Ovary (tissue), 3 donors: ENCODE measurements around the gene CMIP.

Experiments
- POLR2A ChIP-seq: fragments of 450-650 bp; IDR thresholded peaks from one replicate; pipeline ENCODE4 v1.6.1; 2017; ENCODE audit warnings: antibody characterized with exemption, mild to moderate bottlenecking, moderate library complexity
- TF ChIP-seq, protein P1 (sequence below), 3 donors: fragments of 450-650 bp in 2 of 3; fragments of 200-600 bp in 1 of 3; IDR thresholded peaks; one replicate each; pipeline versions ENCODE4 v1.5.1 to v1.8.0; 2016 to 2022; ENCODE audit warnings: antibody characterized with exemption in 3 of 3, mild to moderate bottlenecking in 1 of 3
- donor health status: DM: no; HTN: no; CAD: no.

DNA sequence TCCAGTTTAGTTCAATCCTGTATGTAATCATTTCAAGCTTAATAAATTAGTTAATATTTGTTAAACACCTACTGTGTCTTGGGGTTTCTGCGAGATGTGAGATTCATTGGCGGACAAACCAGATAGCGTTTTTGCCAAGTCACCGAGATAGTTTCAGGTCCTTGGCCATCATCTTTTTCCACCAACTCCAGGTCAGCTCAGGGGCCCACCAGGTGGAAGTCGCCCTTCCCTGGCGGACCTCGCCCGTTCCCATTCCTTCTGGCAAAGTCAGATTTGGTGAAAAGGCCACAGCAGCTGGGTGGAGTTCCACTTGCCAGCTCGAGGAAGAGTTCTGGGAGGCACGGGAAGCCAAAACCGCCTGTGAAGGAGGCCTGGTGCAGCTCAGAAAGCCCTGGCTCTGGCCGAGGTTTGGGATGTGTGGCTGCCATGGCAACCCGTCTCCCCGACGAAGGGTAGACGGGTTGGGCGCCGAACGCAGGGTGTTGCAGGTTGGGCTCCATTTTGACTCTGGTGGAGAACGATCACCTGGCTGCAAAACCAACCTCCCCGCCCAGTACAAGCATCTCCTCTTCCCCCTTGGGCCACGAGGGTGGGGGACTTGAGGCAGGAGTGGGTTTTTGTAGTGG is 39.5 kb downstream of the CMIP start:
- TF ChIP-seq POLR2A = no peak
- TF ChIP-seq, protein P1, sequence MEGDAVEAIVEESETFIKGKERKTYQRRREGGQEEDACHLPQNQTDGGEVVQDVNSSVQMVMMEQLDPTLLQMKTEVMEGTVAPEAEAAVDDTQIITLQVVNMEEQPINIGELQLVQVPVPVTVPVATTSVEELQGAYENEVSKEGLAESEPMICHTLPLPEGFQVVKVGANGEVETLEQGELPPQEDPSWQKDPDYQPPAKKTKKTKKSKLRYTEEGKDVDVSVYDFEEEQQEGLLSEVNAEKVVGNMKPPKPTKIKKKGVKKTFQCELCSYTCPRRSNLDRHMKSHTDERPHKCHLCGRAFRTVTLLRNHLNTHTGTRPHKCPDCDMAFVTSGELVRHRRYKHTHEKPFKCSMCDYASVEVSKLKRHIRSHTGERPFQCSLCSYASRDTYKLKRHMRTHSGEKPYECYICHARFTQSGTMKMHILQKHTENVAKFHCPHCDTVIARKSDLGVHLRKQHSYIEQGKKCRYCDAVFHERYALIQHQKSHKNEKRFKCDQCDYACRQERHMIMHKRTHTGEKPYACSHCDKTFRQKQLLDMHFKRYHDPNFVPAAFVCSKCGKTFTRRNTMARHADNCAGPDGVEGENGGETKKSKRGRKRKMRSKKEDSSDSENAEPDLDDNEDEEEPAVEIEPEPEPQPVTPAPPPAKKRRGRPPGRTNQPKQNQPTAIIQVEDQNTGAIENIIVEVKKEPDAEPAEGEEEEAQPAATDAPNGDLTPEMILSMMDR (IDR thresholded peaks at IDR 0.05) = no peak
